NCI-H345 treated with DMSO at 0.1 percent for 48 hours (cell line): Measurements from ENCODE around the gene ATP9B.
"Not testable (repeated sequence)": the region's sequence is repeated elsewhere in the genome, so short reads cannot be mapped to it uniquely, and the experiment has no call there.

ENCODE experiments used
- DNase-seq: peaks from one replicate; lab custom pipeline; 2025; ENCODE audit not compliant: unreplicated experiment; lab: John Stamatoyannopoulos, UW

ATP9B gene

GRCh38 chr18:79323471-79323870 lies 254.3 kb downstream of the ATP9B start:
- no peak for DNase-seq

DNA sequence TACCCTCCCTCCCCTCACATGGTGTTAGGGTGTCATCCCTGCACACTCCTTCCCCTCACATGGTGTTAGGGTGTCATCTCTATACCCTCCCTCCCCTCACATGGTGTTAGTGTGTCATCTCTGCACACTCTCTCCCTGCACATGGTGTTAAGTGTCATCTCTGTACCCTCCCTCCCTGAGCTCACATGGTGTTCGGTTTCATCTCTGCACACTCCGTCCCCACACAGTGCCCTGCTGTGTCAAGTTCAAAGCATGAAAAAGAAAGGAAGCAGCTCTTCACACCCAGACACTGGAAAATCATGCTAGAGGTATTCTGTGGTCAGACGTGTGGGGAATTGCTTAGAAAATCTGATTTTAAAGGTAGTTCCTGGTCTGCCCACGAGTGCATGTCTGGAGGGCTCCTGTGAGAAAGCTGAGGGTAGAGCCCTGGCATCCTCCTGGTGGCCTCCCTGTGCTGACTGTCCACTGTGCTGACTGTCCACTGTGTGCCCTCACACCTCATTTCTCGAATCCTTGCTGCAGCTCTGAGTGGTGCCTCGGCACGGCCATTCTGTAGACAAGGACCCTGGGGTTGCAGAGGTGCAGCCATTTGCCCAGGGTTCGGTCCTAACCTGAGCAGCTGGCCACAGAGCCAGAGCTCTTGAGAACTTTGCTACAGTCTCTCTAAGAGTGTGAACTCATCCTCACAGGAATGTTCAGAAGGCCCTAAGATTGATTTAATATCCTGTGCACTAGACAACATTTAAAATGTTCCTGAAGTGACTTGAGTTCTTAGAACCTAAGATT lies 257.4 kb downstream of the ATP9B start:
- no peak for DNase-seq

DNA sequence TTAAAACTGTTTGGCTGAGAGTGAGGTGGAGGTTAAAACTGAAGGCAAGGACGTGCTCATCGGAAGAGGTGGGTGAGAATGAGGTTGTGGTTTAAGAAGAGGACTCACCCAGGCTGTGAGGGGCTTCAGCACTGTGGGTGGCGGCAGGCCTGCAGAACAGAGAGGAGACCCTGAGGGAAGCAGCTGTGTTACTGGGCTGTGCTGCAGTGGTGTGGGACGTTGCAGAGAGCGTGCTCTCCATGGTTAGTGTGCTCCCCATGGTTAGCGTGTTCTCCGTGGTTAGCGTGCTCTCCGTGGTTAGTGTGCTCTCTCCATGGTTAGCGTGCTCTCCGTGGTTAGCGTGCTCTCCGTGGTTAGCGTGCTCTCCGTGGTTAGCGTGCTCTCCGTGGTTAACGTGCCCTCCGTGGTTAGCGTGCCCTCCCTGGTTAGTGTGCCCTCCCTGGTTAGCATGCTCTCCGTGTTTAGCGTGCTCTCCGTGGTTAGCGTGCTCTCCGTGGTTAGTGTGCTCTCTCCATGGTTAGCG lies 258.1 kb downstream of the ATP9B start:
- no peak for DNase-seq

GRCh38 chr18:79327915-79328314 lies 258.7 kb downstream of the ATP9B start:
- not testable (repeated sequence) for DNase-seq

GRCh38 chr18:79328887-79329286 lies 259.7 kb downstream of the ATP9B start:
- DNase-seq: no peak

- DNase-seq: no peak
These were observed 260.6 kb downstream of the ATP9B start for GRCh38 chr18:79329786-79330185.

- peak; percentile 11 for DNase-seq
These were observed 263.5 kb downstream of the ATP9B start for GRCh38 chr18:79332646-79333045.

GRCh38 chr18:79333046-79333445 lies 263.9 kb downstream of the ATP9B start:
- DNase-seq: no peak

DNA sequence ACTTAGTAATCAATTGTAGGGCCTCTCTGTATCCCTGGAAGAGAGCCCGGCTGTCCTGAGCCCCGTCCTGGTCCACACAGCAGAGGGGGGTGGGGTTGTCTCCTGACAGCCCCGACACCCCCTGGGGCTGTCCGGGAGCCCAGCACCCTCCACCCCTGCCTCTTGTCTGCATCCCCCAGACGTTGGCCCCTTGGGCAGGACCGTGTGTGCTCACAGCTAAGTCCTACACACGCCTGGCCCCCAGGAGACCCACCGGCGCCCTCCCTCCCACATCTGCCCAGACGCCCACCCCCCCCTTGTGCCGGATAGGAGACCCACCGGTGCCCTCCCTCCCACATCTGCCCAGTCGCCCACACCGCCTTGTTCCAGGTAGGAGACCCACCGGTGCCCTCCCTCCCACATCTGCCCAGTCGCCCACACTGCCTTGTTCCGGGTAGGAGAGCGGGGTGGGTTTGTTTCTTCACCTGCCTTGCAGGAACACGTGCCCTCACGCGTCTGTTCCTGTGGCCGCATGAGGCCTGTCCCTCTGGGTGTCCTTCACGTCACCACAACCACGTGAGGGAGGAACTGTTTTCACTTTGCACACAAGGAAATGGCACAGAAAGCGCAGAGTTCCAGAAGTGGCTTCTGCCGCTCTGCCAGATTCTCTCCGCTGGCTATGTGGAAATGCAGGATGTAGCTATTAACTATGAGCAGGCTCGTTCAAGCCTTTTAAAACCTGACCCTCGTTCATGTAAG lies 265.5 kb downstream of the ATP9B start:
- no peak for DNase-seq

DNA sequence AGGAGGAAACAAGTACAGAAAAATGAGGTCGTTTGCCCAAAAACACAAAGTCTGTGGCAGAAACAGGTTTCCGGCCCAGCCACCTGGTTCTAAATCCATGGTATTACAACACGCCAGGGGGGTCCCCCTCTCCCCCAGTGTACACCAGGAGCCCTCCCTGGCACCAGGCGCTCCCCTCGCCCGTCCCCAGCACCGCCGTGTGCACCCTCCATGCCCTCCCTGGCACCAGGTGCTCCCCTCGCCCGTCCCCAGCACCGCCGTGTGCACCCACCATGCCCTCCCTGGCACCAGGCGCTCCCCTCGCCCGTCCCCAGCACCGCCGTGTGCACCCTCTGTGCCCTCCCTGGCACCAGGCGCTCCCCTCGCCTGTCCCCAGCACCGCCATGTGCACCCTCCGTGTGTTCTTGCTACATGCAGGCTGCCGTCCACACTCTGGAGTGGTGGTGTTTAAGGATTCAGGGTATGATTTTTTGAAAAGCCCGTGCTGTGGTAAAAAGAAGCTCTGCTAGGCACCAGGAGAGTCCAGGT lies 266.7 kb downstream of the ATP9B start:
- no peak for DNase-seq

DNA sequence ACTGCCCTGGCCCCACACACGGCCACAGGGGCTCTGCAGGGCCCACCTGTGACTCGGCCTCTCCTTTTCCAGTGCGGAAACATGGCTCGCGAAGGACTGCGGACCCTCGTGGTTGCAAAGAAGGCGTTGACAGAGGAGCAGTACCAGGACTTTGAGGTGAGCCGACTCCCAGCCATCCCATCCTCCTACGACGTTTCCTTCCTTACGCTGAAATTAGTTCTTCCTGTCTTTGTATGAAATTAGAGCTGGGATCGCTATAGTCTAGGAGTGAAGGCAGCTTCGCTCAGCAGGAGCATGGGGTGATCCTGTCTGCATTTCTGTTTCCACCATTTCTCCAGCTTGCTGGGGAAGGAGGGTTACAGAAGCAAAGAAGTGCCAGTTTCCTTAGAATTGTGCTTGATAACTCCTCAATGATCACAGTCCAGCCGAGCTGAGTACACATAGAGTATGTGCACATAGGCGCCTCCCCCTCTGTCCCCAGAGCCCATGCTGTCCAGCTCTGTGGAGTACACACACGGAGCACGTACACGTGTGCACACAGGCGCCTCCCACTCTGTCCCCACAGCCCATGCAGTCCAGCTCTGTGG lies 267.5 kb downstream of the ATP9B start:
- no peak for DNase-seq

- DNase-seq: no peak
These were observed 268.0 kb downstream of the ATP9B start for GRCh38 chr18:79337184-79337583.

DNA sequence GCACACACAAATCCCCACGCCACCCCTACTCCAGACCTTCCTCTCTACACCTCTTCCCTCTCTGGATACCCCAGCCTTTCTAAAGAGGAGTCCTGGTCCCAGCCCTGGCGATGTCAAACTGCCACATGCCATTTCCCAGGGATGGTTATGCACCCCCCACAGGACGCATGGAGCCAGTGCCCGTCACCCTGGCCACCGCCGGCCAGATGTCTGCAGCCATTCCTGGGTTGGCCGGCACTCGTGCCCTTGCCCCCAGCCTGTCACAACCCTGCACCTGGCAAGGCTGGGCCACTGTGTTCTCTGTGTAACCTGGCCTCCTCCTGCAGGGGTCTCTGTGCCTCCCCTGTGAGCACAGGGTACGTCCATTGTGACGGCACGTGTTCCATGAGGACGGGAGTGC lies 268.4 kb downstream of the ATP9B start:
- no peak for DNase-seq

- DNase-seq: no peak
These were observed 270.1 kb downstream of the ATP9B start for GRCh38 chr18:79339094-79339908.

DNA sequence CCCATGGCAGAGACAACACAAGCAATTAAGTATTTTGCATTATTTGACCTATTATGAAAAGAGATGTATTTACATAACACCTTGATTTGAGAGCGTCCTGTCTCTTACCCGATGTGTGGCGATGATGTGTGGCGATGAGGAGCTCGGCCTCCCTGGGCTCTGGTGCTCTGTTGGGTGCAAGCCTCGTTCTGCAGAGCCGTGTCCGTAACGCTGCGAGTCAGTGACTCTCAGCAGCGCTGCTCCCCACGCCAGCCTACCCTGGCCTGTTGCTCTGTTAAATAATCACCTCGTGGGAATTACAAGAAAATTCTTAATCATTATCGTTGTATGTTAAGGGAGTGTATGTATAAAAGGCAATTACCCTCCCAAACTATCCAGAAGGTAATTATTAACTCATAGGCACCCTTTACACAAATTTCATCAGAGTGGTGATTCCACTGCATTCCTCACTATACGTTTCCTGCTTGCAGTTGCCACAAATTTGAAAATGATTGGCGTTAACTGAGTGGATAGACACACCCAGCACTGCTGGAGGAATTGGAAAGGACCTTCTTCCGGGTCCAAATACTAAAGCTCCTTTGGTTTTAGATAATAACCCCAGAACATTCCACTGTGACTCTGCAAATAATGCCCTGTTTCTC lies 274.5 kb downstream of the ATP9B start:
- DNase-seq: no peak

- no peak for DNase-seq
These were observed 275.0 kb downstream of the ATP9B start for GRCh38 chr18:79344208-79344581.

- no peak for DNase-seq
These were observed 276.2 kb downstream of the ATP9B start for GRCh38 chr18:79345366-79345765.

- DNase-seq: no peak
These were observed 276.8 kb downstream of the ATP9B start for GRCh38 chr18:79345981-79346380.

DNA sequence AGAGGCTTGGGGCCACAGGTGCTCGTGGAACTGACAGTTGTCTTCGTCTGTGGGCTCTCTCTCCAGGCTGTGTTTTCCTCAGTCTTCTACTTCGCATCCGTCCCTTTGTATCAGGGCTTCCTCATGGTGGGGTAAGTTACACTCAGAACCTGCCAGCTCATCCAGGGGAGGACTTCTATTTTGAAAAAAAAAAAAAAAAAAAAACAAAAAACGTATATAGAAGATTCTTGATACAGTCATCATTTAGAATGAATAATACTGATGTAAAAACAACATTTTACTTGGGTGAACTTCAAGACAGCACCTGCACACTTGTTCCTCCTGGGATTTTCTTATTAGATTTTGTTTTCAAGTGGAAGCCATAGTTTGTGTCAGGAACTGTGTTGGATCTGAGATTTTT lies 278.9 kb downstream of the ATP9B start:
- DNase-seq: no peak

DNA sequence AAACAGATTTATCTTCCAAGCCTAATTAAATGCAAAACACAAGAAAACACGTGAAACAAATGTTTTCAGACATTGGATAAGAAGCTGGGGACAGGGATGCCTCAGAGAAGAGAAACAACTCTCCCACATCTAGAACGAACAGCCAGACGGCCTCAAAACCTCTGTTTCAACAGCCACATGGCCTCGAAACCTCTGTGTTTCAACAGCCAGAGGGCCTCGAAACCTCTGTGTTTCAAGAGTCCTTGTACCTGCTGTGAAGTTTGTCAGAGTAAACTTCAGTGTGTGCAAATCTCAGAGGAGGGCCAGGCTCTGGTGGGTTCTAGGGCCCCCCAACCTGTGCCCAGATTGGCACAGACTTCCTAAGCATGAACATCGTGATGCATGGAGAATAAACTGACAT lies 283.2 kb downstream of the ATP9B start:
- no peak for DNase-seq
